ENCODE data around the gene BOLL.
"Not testable (repeated sequence)": the region's sequence is repeated elsewhere in the genome, so short reads cannot be mapped to it uniquely, and the experiment has no call there.

BOLL gene

GRCh38 chr2:197706839-197707207 lies 78.3 kb downstream of the BOLL start:
- H3K4me3 ChIP-seq (ENCODE audit: control insufficient read depth, low read depth, low read length) = peak overlapping the region; percentile 79
- no peak for DNase-seq (ENCODE audit: low read depth)
- TF ChIP-seq CTCF (conservative IDR thresholded peaks at IDR 0.05; ENCODE audit: control insufficient read depth, insufficient read depth, low read depth, low read length) = no peak

GRCh38 chr2:197705912-197706838 lies 78.9 kb downstream of the BOLL start:
- peak overlapping the region; percentile 79 for H3K4me3 ChIP-seq (ENCODE audit: control insufficient read depth, low read depth, low read length)
- TF ChIP-seq CTCF (conservative IDR thresholded peaks at IDR 0.05; ENCODE audit: control insufficient read depth, insufficient read depth, low read depth, low read length) = no peak
- peak; percentile 29 for DNase-seq (ENCODE audit: low read depth)

GRCh38 chr2:197705121-197705911 lies 79.8 kb downstream of the BOLL start, which contains the start of gene MARS2:
TSS of gene MARS2 (plus strand) at chr2:197705369. CDS start at chr2:197705406, 37 bp downstream.
- no peak for TF ChIP-seq CTCF (conservative IDR thresholded peaks at IDR 0.05; ENCODE audit: control insufficient read depth, insufficient read depth, low read depth, low read length)

GRCh38 chr2:197704434-197705120 lies 80.5 kb downstream of the BOLL start:
- H3K4me3 ChIP-seq (ENCODE audit: control insufficient read depth, low read depth, low read length) = peak overlapping the region; percentile 59

More at GRCh38 chr2:197705121-197705911, 79.8 kb downstream of the BOLL start, which contains the start of gene MARS2:
- H3K4me3 ChIP-seq (ENCODE audit: control insufficient read depth, low read depth, low read length) = peak within 1 kb of the TSS; percentile 79
- DNase-seq (ENCODE audit: low read depth) = peak; percentile 88

GRCh38 chr2:197700960-197701359 lies 84.2 kb downstream of the BOLL start:
- no peak overlapping the region for H3K4me3 ChIP-seq (ENCODE audit: control insufficient read depth, low read depth, low read length)
- no peak for TF ChIP-seq CTCF (conservative IDR thresholded peaks at IDR 0.05; ENCODE audit: control insufficient read depth, insufficient read depth, low read depth, low read length)
- DNase-seq (ENCODE audit: low read depth) = no peak

More at GRCh38 chr2:197704434-197705120, 80.5 kb downstream of the BOLL start:
- no peak for DNase-seq (ENCODE audit: low read depth)
- no peak for TF ChIP-seq CTCF (conservative IDR thresholded peaks at IDR 0.05; ENCODE audit: control insufficient read depth, insufficient read depth, low read depth, low read length)

- not testable (repeated sequence) for H3K4me3 ChIP-seq (ENCODE audit: control insufficient read depth, low read depth, low read length); DNase-seq (ENCODE audit: low read depth)
Observed at GRCh38 chr2:197699724-197700123, 85.4 kb downstream of the BOLL start.

GRCh38 chr2:197696571-197696970 lies 88.5 kb downstream of the BOLL start:
- not testable (repeated sequence) for DNase-seq (ENCODE audit: low read depth); H3K4me3 ChIP-seq (ENCODE audit: control insufficient read depth, low read depth, low read length)

- not testable (repeated sequence) for DNase-seq (ENCODE audit: low read depth); H3K4me3 ChIP-seq (ENCODE audit: control insufficient read depth, low read depth, low read length)
Observed at GRCh38 chr2:197695971-197696370, 89.1 kb downstream of the BOLL start.

- not testable (repeated sequence) for H3K4me3 ChIP-seq (ENCODE audit: control insufficient read depth, low read depth, low read length); DNase-seq (ENCODE audit: low read depth)
Observed at GRCh38 chr2:197695206-197695605, 89.9 kb downstream of the BOLL start.

All from fibroblast of mammary gland (primary cell).